A549 (cell line): ENCODE data around the gene ZIC4. TPM values are rescaled to one million over a fixed set of nuclear protein-coding genes. Genes with fewer than 3 reads are reported as not detected.

Experiments
- ATAC-seq, 2 experiments: fragments of 200-7000 bp in 1 of 2; fragments of >200 bp in 1 of 2; cut with Nextera tagmentation in 1 of 2; cut with Tn5 transposase in 1 of 2; 3 replicates each; pipeline versions ENCODE4 v1.8.0 to v1.9.1; 2018 to 2020; ENCODE audit warnings: mild to moderate bottlenecking in 1 of 2, moderate library complexity in 1 of 2
- CTCF ChIA-PET: fragments of 300-600 bp; sonication (Branson Sonifier 250); formaldehyde crosslinking; extraction: SDS; loops from one replicate; lab custom pipeline; 2021; ENCODE audit warnings: antibody characterized with exemption, inconsistent platforms; lab: Yijun Ruan, JAX
- POLR2A ChIA-PET: fragments of 350-600 bp; formaldehyde crosslinking; extraction: SDS; loops from one replicate; lab custom pipeline; 2021; ENCODE audit warnings: antibody characterized with exemption, inconsistent platforms; lab: Yijun Ruan, JAX
- DNase-seq, 2 experiments: peaks; one replicate each; pipeline versions ENCODE4 v3.0.0 to v3.0.0-alpha.2; 2011 to 2016; ENCODE audit warnings: low read depth in 1 of 2, low spot score in 1 of 2
- FAIRE-seq: peaks from 2 replicates; lab custom pipeline; 2011; peaks lifted over from hg19 to GRCh38; lab: Jason Lieb, UNC
- H3K27ac ChIP-seq, 2 experiments: fragments of >200 bp; sonication (Bioruptor Twin); formaldehyde crosslinking; 3 replicates each; pipeline ENCODE4 v1.5.1; 2016 to 2017
- H3K4me1 ChIP-seq: fragments of >200 bp; sonication (Bioruptor Twin); formaldehyde crosslinking; 3 replicates; pipeline ENCODE4 v1.6.1; 2016
- H3K4me2 ChIP-seq: fragments of >200 bp; sonication (Bioruptor Twin); formaldehyde crosslinking; 3 replicates; pipeline ENCODE4 v1.6.1; 2016
- H3K4me3 ChIP-seq: fragments of >200 bp; sonication (Bioruptor Twin); formaldehyde crosslinking; 3 replicates; pipeline ENCODE4 v1.5.1; 2016
- H3K9me3 ChIP-seq: fragments of >200 bp; sonication (Bioruptor Twin); formaldehyde crosslinking; 3 replicates; pipeline ENCODE4 v1.6.1; 2016
- BHLHE40 ChIP-seq: IDR thresholded peaks from 2 replicates; pipeline ENCODE4 v1.6.1; 2012; ENCODE audit warnings: low read depth, low read length, inconsistent platforms
- CBX2 ChIP-seq: fragments of 200-600 bp; sonication (generic); IDR thresholded peaks from 2 replicates; pipeline ENCODE4 v1.6.1; 2016; ENCODE audit warnings: low read depth, mild to moderate bottlenecking, borderline replicate concordance
- CEBPB ChIP-seq, 2 experiments: fragments of >200 bp in 1 of 2; sonication (Bioruptor Twin) in 1 of 2; formaldehyde crosslinking in 1 of 2; IDR thresholded peaks; 2 replicates each; pipeline ENCODE4 v1.6.1; 2012 to 2016
- CHD4 ChIP-seq: fragments of 200-600 bp; sonication (generic); IDR thresholded peaks from 2 replicates; pipeline ENCODE4 v1.6.1; 2016; ENCODE audit warnings: antibody characterized with exemption, mild to moderate bottlenecking, borderline replicate concordance
- CTCF ChIP-seq: fragments of >200 bp; sonication (Bioruptor Twin); formaldehyde crosslinking; IDR thresholded peaks from 3 replicates; pipeline ENCODE4 v1.5.1; 2016
- EHMT2 ChIP-seq: fragments of 200-600 bp; sonication (generic); IDR thresholded peaks from 2 replicates; pipeline ENCODE4 v1.6.1; 2016; ENCODE audit warnings: antibody characterized with exemption, low read depth, mild to moderate bottlenecking, moderate library complexity
- EP300 ChIP-seq, 2 experiments: fragments of >200 bp; sonication (Bioruptor Twin); formaldehyde crosslinking; IDR thresholded peaks; 2 replicates in 1 of 2; 3 replicates in 1 of 2; pipeline ENCODE4 v1.6.1; 2016 to 2017
- ESRRA ChIP-seq: fragments of 150-350 bp; IDR thresholded peaks from 2 replicates; pipeline ENCODE4 v1.6.1; 2014; ENCODE audit warnings: mild to moderate bottlenecking, low read length, borderline replicate concordance
- FOSB ChIP-seq: fragments of 250-450 bp; sonication (Bioruptor Pico); IDR thresholded peaks from 2 replicates; pipeline ENCODE4 v1.5.0; 2020; ENCODE audit warnings: mild to moderate bottlenecking, moderate library complexity
- FOXS1 ChIP-seq: fragments of 250-450 bp; sonication (Bioruptor Pico); IDR thresholded peaks from 2 replicates; pipeline ENCODE4 v1.5.0; 2020; ENCODE audit warnings: mild to moderate bottlenecking, moderate library complexity
- HMGXB4 ChIP-seq: fragments of 250-450 bp; sonication (Bioruptor Pico); IDR thresholded peaks from 2 replicates; pipeline ENCODE4 v1.5.0; 2021; ENCODE audit warnings: mild to moderate bottlenecking, moderate library complexity, borderline replicate concordance
- HOXA7 ChIP-seq: fragments of 250-450 bp; sonication (Bioruptor Pico); IDR thresholded peaks from 2 replicates; pipeline ENCODE4 v1.5.0; 2020; ENCODE audit warnings: mild to moderate bottlenecking, moderate library complexity
- JUN ChIP-seq, 2 experiments: fragments of >200 bp; sonication (Bioruptor Twin); formaldehyde crosslinking; IDR thresholded peaks; 2 replicates in 1 of 2; 3 replicates in 1 of 2; pipeline ENCODE4 v1.6.1; 2016 to 2017
- KDM1A ChIP-seq: fragments of 200-600 bp; sonication (generic); IDR thresholded peaks from 2 replicates; pipeline ENCODE4 v1.6.1; 2016; ENCODE audit warnings: low read depth, mild to moderate bottlenecking
- KDM5A ChIP-seq: fragments of 200-600 bp; sonication (generic); IDR thresholded peaks from 2 replicates; pipeline ENCODE4 v1.6.1; 2016; ENCODE audit warnings: antibody characterized with exemption, mild to moderate bottlenecking
- MAX ChIP-seq: IDR thresholded peaks from 2 replicates; pipeline ENCODE4 v1.6.1; 2012
- POLR2A ChIP-seq: IDR thresholded peaks from 2 replicates; pipeline ENCODE4 v1.6.1; 2012; ENCODE audit warnings: mild to moderate bottlenecking, low read length
- RAD21 ChIP-seq, 2 experiments: fragments of >200 bp in 1 of 2; sonication (Bioruptor Twin) in 1 of 2; formaldehyde crosslinking in 1 of 2; IDR thresholded peaks in 1 of 2; conservative IDR thresholded peaks in 1 of 2; 2 replicates in 1 of 2; 3 replicates in 1 of 2; pipeline ENCODE4 v1.6.1; 2012 to 2018; ENCODE audit warnings: inconsistent platforms in 1 of 2
- REST ChIP-seq: fragments of 200-600 bp; sonication (generic); IDR thresholded peaks from 2 replicates; pipeline ENCODE4 v1.6.1; 2016; ENCODE audit warnings: antibody characterized with exemption, mild to moderate bottlenecking, moderate library complexity
- TFCP2L1 ChIP-seq: fragments of 250-450 bp; sonication (Bioruptor Pico); IDR thresholded peaks from 2 replicates; pipeline ENCODE4 v1.5.0; 2021; ENCODE audit warnings: mild to moderate bottlenecking
- ZSCAN20 ChIP-seq: fragments of 250-450 bp; sonication (Bioruptor Pico); IDR thresholded peaks from 2 replicates; pipeline ENCODE4 v1.8.0; 2022; ENCODE audit warnings: mild to moderate bottlenecking, moderate library complexity
- WGBS: methylation state at CpG from one replicate; pipeline ENCODE4 v1.1.6; 2017; ENCODE audit errors: missing lambda C conversion rate; 5-methylcytosine and 5-hydroxymethylcytosine counted together
- polyA plus RNA-seq, 4 experiments: library from polyadenylated mRNA; depleted of rRNA in 3 of 4; stranded (reverse); fragments of >200 nt; fragmentation: RNase III in 1 of 4; extraction: RNeasy Plus Mini Kit Qiagen cat#74134 plus additional on column Dnase treatment in 1 of 4; gene quantifications; 2 replicates in 3 of 4; 3 replicates in 1 of 4; pipeline ENCODE4 v1.2.3, GENCODE V29; 2011 to 2017
- TF ChIP-seq, protein P1 (sequence below): fragments of >200 bp; sonication (Bioruptor Twin); formaldehyde crosslinking; IDR thresholded peaks from 2 replicates; pipeline ENCODE4 v1.6.1; 2016

The ZIC4 gene
- polyA plus RNA-seq, 2 of the 4 experiments (the other 2 are of a cell fraction) = not detected

DNA sequence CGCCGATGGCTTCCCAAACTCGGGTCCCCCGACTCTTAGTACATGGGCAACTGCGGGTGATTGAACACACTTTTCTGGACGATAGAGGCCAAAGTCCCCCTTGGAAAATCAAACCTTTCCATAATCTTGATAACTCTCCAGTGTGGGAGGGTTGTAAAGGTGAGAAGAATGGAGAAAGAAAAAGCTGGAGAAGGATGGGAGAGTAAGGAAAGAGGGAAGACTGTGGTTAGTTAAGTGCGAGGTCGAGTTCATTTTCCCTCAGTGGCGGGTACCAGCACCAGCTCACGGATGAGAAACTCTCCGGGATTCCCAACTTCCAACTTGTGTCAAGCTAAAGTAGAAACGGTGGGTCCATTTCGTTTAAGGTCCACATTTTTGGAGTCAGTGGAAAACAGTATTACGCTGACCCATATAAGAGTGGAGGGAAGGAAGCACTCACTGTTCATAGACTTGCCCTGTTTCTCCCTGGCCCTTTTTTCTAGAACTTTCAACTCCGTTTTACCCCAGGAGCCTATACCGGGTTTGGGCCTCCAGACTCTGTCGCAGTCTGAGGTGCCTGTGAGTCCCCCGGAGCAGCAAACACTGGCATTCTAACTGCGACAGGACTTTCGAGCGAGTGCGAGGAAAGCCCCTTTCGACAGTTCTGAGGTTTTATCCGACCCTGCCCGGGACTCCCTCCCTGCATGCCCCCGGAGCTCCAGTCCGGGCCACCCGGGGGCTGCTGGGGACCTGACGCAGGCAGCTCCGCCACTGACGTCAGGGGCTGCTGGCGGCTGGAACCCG, 17.6 kb upstream of the ZIC4 start:
- no peak for FAIRE-seq
- no peak overlapping the region for H3K4me2 ChIP-seq
- WGBS = 55% methylated on average over 33 of the region's 33 CpGs
- DNase-seq = no peak
- TF ChIP-seq BHLHE40 (no peak), REST (no peak), CHD4 (no peak), FOSB (CRISPR knock-in tag) (no peak), EHMT2 (no peak), HMGXB4 (CRISPR knock-in tag) (no peak), RAD21 (conservative IDR thresholded peaks at IDR 0.05 in 1 of 2, IDR thresholded peaks at IDR 0.05 in 1 of 2) (no peak), ESRRA (no peak), CBX2 (no peak), HOXA7 (no peak)
- no peaks in the 10 kb centered on the region for H3K4me1 ChIP-seq
- no peak overlapping the region for H3K27ac ChIP-seq
- ChIA-PET POLR2A (no interaction called here), CTCF (interaction anchor here (0.6 kb wide), 1 partner anchor 40 kb away, joined by 3 read pairs; no protein-coding TSS in a partner anchor)
- no peaks in the 10 kb centered on the region for H3K9me3 ChIP-seq
- H3K4me3 ChIP-seq = no peak overlapping the region
- ATAC-seq = no peak

- FAIRE-seq = no peak
- POLR2A ChIA-PET = no interaction called here
Measured at GRCh38 chr3:147423537-147423797, 17.1 kb upstream of the ZIC4 start.

GRCh38 chr3:147422601-147423536, 16.5 kb upstream of the ZIC4 start:
- POLR2A ChIA-PET = no interaction called here
- no peak for ATAC-seq
- no peaks in the 10 kb centered on the region for H3K4me1 ChIP-seq
- TF ChIP-seq POLR2A = no peak
- TF ChIP-seq, protein P1, sequence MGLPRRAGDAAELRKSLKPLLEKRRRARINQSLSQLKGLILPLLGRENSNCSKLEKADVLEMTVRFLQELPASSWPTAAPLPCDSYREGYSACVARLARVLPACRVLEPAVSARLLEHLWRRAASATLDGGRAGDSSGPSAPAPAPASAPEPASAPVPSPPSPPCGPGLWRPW = no peak
- TF ChIP-seq CEBPB (IDR thresholded peaks at IDR 0.05) = no peak
- no peak for TF ChIP-seq CTCF
- TF ChIP-seq KDM1A = no peak
- TF ChIP-seq EP300 (IDR thresholded peaks at IDR 0.05) = no peak
- TF ChIP-seq JUN (IDR thresholded peaks at IDR 0.05) = no peak
- TF ChIP-seq CBX2 = no peak
- TF ChIP-seq KDM5A = no peak
- no peak for TF ChIP-seq TFCP2L1 (CRISPR knock-in tag)
- no peak for TF ChIP-seq EHMT2
- TF ChIP-seq ZSCAN20 (CRISPR knock-in tag) = no peak
- TF ChIP-seq FOXS1 (CRISPR knock-in tag) = no peak
- TF ChIP-seq, all 56 proteins: peak for 0
- no peak overlapping the region for H3K4me2 ChIP-seq
- CTCF ChIA-PET = no interaction called here
- FAIRE-seq (no peak), DNase-seq (no peak)
- no peak overlapping the region for H3K4me3 ChIP-seq
- no peaks in the 10 kb centered on the region for H3K9me3 ChIP-seq
- WGBS = 71% methylated on average over 36 of the region's 36 CpGs
- no peak overlapping the region for H3K27ac ChIP-seq

More at GRCh38 chr3:147423537-147423797, 17.1 kb upstream of the ZIC4 start:
- Histone ChIP-seq H3K4me2 (no peak overlapping the region), H3K4me3 (no peak overlapping the region), H3K4me1 (no peaks in the 10 kb centered on the region), H3K27ac (no peak overlapping the region), H3K9me3 (no peaks in the 10 kb centered on the region)
- no peak for TF ChIP-seq FOXS1 (CRISPR knock-in tag)
- no peak for TF ChIP-seq MAX
- no peak for ATAC-seq
- WGBS = 40% methylated on average over 3 of the region's 3 CpGs
- CTCF ChIA-PET = no interaction called here
- DNase-seq = no peak
